CD4-positive, alpha-beta memory T cell (primary cell): ENCODE results near the gene NTNG1. TPM values are rescaled to one million over a fixed set of nuclear protein-coding genes. Genes with fewer than 3 reads are reported as not detected.

ENCODE experiments used
- CTCF ChIA-PET: fragments of 350-600 bp; sonication (Branson Sonifier 250); formaldehyde crosslinking; loops from one replicate; lab custom pipeline; 2021; ENCODE audit warnings: inconsistent platforms; ENCODE audit not compliant: partially characterized antibody; lab: Charles Lee
- POLR2A ChIA-PET: fragments of 350-600 bp; sonication (Branson Sonifier 250); formaldehyde crosslinking; loops from one replicate; lab custom pipeline; 2021; ENCODE audit not compliant: partially characterized antibody; lab: Charles Lee
- DNase-seq, 5 donors: peaks; one replicate each; pipeline versions ENCODE4 v3.0.0 to v3.0.0-alpha.2; 2020 to 2022; ENCODE audit warnings: mixed read lengths in 1 of 5
- H3K27ac ChIP-seq: one replicate; pipeline ENCODE4 v1.7.0; 2013; ENCODE audit warnings: low read depth, low read length
- H3K27me3 ChIP-seq: 2 replicates; pipeline ENCODE4 v1.7.0; 2013; ENCODE audit warnings: mild to moderate bottlenecking, low read length, moderate library complexity; ENCODE audit not compliant: insufficient read depth
- H3K36me3 ChIP-seq: 2 replicates; pipeline ENCODE4 v1.7.0; 2013; ENCODE audit warnings: mild to moderate bottlenecking, low read length, moderate library complexity; ENCODE audit not compliant: insufficient read depth
- H3K4me1 ChIP-seq: 2 replicates; pipeline ENCODE4 v1.7.0; 2013; ENCODE audit warnings: mild to moderate bottlenecking, low read length, moderate library complexity; ENCODE audit not compliant: insufficient read depth
- H3K4me3 ChIP-seq, 2 donors: one replicate each; pipeline ENCODE4 v1.7.0; 2013; ENCODE audit warnings: low read length in 2 of 2, mild to moderate bottlenecking in 1 of 2
- H3K9me3 ChIP-seq, 2 donors: one replicate each; pipeline ENCODE4 v1.7.0; 2013; ENCODE audit warnings: low read length in 2 of 2, control low read depth in 1 of 2; ENCODE audit not compliant: control insufficient read depth in 1 of 2
- H3K27ac Mint-ChIP-seq, 7 donors: one replicate each; pipeline ENCODE4 v1.8.0; 2020 to 2021; ENCODE audit warnings: mixed read lengths in 7 of 7, mild to moderate bottlenecking in 6 of 7, inconsistent platforms in 3 of 7, moderate library complexity in 3 of 7
- H3K27me3 Mint-ChIP-seq, 2 donors: one replicate each; pipeline ENCODE4 v1.8.0; 2020 to 2021; ENCODE audit warnings: mixed read lengths in 2 of 2
- H3K36me3 Mint-ChIP-seq, 2 donors: one replicate each; pipeline ENCODE4 v1.8.0; 2020 to 2021; ENCODE audit warnings: mixed read lengths in 2 of 2, inconsistent platforms in 1 of 2, mild to moderate bottlenecking in 1 of 2
- H3K4me1 Mint-ChIP-seq, 4 donors: one replicate each; pipeline ENCODE4 v1.8.0; 2020 to 2021; ENCODE audit warnings: mixed read lengths in 4 of 4, mild to moderate bottlenecking in 1 of 4
- H3K4me3 Mint-ChIP-seq, 8 donors: one replicate each; pipeline ENCODE4 v1.8.0; 2020 to 2021; ENCODE audit warnings: mixed read lengths in 8 of 8, mild to moderate bottlenecking in 7 of 8, moderate library complexity in 6 of 8, inconsistent platforms in 3 of 8
- H3K9me3 Mint-ChIP-seq, 8 donors: one replicate each; pipeline ENCODE4 v1.8.0; 2020 to 2021; ENCODE audit warnings: mixed read lengths in 8 of 8, mild to moderate bottlenecking in 5 of 8, inconsistent platforms in 3 of 8, moderate library complexity in 1 of 8
- intact Hi-C: fragments of 100-400 bp; cut with micrococcal nuclease; formaldehyde crosslinking; loops from one replicate; pipeline ENCODE4 v1.15.1; 2023
- polyA plus RNA-seq, 2 donors: library from polyadenylated mRNA; unstranded; fragments of 300-500 nt; fragmentation: Illumina TruSeq; gene quantifications; one replicate each; pipeline ENCODE4 v1.2.3, GENCODE V29; 2021
- total RNA-seq, 2 experiments: library from RNA; stranded (reverse); gene quantifications; one replicate each; pipeline ENCODE4 v1.2.3, GENCODE V29; 2021

Gene NTNG1
- total and polyA plus RNA-seq, 4 experiments from 2014 or later, result not detected

DNA sequence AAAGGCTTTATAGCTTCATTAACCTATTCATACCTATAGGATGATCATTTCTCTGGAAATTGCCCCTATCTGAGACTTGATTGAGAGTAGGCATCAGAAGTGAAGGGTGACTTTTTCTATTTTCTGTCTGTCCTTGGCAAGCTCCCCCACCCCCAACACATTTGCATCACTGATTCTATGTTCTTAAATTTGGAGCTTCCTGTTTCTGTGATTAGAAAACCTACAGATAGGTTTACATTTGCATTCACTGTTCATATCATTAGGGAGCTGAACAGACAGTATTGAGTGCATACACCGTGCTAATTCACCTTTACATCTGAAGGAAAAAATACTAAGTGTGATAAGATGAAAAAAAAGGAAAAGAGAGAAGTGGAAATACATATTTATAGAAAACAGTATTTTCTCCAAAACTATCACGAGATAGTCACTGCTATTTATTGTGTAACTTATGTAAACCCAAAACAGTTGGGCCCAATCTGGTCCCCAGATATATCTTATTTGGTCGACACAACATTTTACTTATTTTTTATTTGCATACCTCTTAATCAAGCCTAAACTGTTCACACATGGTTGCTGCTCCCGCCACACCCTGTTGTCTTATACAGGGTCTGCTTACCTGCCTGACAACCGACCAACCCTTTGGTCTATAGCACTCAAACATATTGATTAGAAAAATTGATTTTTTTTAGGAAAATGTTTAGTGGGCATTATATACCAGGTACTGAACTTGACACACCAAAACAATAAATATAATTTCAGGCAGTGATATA, 218.8 kb downstream of the NTNG1 start:
- Mint-ChIP-seq H3K4me3 (no peak overlapping the region), H3K9me3 (peaks cover 0 to 4% (median 0%) of the 10 kb centered on the region in 8 donors), H3K27me3 (peaks cover 0 to 1% of the 10 kb centered on the region in 2 donors), H3K36me3 (no peaks in the 10 kb centered on the region), H3K4me1 (no peaks in the 10 kb centered on the region), H3K27ac (no peak overlapping the region)
- Histone ChIP-seq H3K9me3 (no peaks in the 10 kb centered on the region), H3K4me3 (no peak overlapping the region), H3K4me1 (no peaks in the 10 kb centered on the region), H3K27me3 (no peaks in the 10 kb centered on the region), H3K27ac (no peak overlapping the region), H3K36me3 (no peaks in the 10 kb centered on the region)
- ChIA-PET CTCF (interaction anchor here (1.5 kb wide), 1 partner anchor 16 kb away, joined by 3 read pairs; no protein-coding TSS in a partner anchor), POLR2A (no interaction called here)
- DNase-seq, result no peak
- intact Hi-C loops, result no loop called here

DNA sequence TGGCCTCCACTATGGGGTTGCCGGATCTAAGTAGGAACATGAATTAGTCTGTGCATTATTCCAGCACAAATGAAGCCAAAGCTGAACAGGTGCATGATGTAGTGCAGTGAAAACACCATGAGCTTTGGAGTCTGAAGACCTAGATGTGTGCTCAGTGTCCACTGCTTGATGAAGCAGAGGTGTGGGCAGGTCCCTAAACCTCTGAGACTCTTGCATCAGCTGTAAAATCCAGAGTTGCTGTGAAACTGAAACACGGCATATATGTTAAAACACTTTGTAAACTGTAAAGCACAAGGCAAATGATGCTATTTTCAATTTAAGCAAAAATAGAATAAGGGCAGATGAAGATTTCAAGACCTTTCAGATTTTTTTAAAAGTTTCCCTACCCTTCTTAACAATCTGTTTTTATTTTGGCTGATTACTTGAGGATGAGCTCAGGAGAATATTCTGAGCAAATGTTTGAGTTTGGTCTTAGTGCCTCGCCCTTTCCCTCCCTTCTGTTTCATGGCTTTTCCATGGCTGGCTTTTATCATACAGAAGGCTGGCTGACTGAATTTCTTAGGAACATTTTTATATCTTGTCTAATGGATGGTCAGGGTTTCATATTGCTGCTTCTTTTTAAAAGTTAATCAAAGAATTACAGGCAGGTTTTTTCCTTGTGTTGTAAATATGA, 221.8 kb downstream of the NTNG1 start:
- Mint-ChIP-seq H3K27me3 (peaks cover 0 to 1% of the 10 kb centered on the region in 2 donors), H3K4me3 (no peak overlapping the region), H3K9me3 (no peaks in the 10 kb centered on the region), H3K4me1 (no peaks in the 10 kb centered on the region), H3K27ac (no peak overlapping the region), H3K36me3 (no peaks in the 10 kb centered on the region)
- no peak for DNase-seq
- Histone ChIP-seq H3K4me1 (no peaks in the 10 kb centered on the region), H3K4me3 (no peak overlapping the region), H3K36me3 (no peaks in the 10 kb centered on the region), H3K9me3 (no peaks in the 10 kb centered on the region), H3K27me3 (no peaks in the 10 kb centered on the region), H3K27ac (no peak overlapping the region)
- POLR2A ChIA-PET, result no interaction called here
- CTCF ChIA-PET, result no interaction called here
- intact Hi-C loops, result no loop called here

DNA sequence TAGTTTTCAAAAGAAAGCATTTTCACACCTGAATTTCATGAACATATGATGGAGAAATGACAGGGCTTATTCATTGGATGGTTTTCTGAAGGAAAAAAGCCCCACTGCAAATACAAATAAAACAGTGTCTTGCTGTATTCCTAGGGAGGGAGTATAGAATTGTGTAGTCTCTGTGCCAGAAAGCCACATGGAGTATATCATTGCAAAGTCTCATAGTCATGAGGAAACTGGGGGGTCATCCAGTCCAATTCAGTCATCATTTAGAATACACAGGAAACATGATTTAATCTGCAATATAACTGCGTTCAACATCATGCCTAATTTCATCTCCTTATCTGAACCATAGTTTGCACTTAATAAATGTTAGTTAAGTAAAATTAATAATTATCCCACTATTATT, 222.3 kb downstream of the NTNG1 start:
- no peaks in the 10 kb centered on the region for H3K27me3 ChIP-seq
- no peak for DNase-seq
- no peaks in the 10 kb centered on the region for H3K9me3 ChIP-seq
- no peaks in the 10 kb centered on the region for H3K36me3 Mint-ChIP-seq
- no peak overlapping the region for H3K4me3 ChIP-seq
- no peaks in the 10 kb centered on the region for H3K36me3 ChIP-seq
- intact Hi-C loops, result no loop called here
- CTCF ChIA-PET, result no interaction called here
- POLR2A ChIA-PET, result no interaction called here
- H3K4me1 ChIP-seq, result no peaks in the 10 kb centered on the region
- H3K27ac Mint-ChIP-seq, result no peak overlapping the region
- no peaks in the 10 kb centered on the region for H3K9me3 Mint-ChIP-seq
- no peaks in the 10 kb centered on the region for H3K4me1 Mint-ChIP-seq
- H3K27ac ChIP-seq, result no peak overlapping the region
- H3K27me3 Mint-ChIP-seq, result peaks cover 0 to 1% of the 10 kb centered on the region in 2 donors
- no peak overlapping the region for H3K4me3 Mint-ChIP-seq

DNA sequence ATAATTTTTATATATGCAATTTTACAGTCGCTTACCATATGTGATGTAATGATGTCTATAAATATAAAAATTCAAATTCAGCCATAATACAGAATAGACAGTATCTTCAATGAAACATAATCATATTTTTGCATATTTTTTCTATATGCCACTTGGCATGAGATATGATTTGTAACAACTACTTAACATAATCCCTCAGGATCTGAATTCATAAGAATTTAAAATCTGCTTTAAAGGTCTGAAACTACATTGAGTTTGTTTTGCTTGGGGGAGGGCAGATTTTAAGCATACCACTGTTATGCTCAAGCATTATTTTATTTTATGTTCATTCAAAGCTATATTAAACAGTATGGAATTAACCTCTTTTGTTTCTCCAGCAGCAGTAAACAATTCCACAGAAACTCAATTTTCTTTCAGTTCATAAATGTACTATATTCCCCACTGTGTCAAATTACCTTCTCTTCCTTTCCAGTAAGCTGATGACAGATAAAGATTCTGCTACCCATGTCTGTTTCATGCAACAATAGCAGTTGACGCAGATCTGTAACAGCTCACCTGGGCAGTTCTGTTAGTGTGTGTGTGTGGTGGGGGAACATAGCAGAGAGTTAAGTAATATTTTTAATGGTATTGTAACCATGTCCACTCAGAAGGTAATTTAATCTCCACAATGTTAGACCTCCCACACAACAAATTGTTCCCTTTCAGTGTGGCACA, 224.8 kb downstream of the NTNG1 start:
- H3K9me3 ChIP-seq, result no peaks in the 10 kb centered on the region
- ChIA-PET CTCF (no interaction called here), POLR2A (no interaction called here)
- H3K27me3 ChIP-seq, result no peaks in the 10 kb centered on the region
- H3K36me3 Mint-ChIP-seq, result no peaks in the 10 kb centered on the region
- H3K9me3 Mint-ChIP-seq, result no peaks in the 10 kb centered on the region
- no peak overlapping the region for H3K4me3 ChIP-seq
- no peak overlapping the region for H3K27ac Mint-ChIP-seq
- H3K27me3 Mint-ChIP-seq, result no peaks in the 10 kb centered on the region
- no peaks in the 10 kb centered on the region for H3K36me3 ChIP-seq
- intact Hi-C loops, result no loop called here
- DNase-seq, result no peak
- H3K4me1 Mint-ChIP-seq, result no peaks in the 10 kb centered on the region
- H3K4me1 ChIP-seq, result no peaks in the 10 kb centered on the region
- H3K4me3 Mint-ChIP-seq, result no peak overlapping the region
- no peak overlapping the region for H3K27ac ChIP-seq

DNA sequence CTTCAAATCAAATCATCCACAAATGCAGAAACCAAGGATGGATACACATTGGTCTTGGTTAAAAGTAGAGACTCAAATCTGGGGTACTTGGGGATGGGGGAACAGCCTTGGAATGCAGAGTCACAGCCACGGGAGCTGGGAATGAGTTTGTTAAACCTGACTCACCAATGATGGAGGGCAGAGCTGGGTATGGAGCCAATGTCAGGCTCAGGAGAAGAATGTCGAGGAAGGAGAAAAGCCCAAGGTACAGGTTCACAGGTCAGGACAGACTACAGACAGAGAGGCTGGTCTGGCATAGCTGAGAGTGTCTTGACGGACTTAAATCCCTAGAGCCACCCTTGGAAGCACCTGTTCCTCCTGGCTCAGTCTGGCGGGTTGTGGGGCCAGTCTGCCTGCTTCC, 237.6 kb downstream of the NTNG1 start:
- Mint-ChIP-seq H3K4me1 (no peaks in the 10 kb centered on the region), H3K27ac (no peak overlapping the region), H3K27me3 (peaks cover 0 to 3% of the 10 kb centered on the region in 2 donors), H3K36me3 (no peaks in the 10 kb centered on the region), H3K4me3 (no peak overlapping the region), H3K9me3 (peaks cover 0 to 9% (median 0%) of the 10 kb centered on the region in 8 donors)
- H3K4me3 ChIP-seq, result no peak overlapping the region
- intact Hi-C loops, result no loop called here
- no peak for DNase-seq
- no peak overlapping the region for H3K27ac ChIP-seq
- CTCF ChIA-PET, result no interaction called here
- no peaks in the 10 kb centered on the region for H3K36me3 ChIP-seq
- H3K9me3 ChIP-seq, result no peaks in the 10 kb centered on the region
- POLR2A ChIA-PET, result no interaction called here
- H3K27me3 ChIP-seq, result no peaks in the 10 kb centered on the region
- H3K4me1 ChIP-seq, result no peaks in the 10 kb centered on the region

DNA sequence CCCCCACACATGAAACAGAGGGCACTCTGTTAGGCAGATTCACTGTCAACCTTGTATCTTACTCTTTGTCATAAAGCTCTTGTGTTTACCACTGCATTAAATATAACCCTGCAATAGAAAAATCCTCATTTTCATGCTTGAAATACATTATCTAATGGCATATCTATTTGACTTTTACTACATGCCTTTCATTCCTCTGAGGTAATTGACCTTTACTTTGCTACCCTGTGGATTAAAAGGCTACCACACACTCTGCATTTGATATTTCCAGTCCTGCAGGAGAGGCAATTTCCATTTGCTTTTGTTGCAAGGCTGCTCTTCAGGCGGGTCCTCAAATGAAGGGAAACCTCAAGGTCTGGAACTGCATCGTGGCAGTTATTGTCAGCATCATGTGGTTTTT, 238.0 kb downstream of the NTNG1 start:
- no peaks in the 10 kb centered on the region for H3K4me1 Mint-ChIP-seq

DNA sequence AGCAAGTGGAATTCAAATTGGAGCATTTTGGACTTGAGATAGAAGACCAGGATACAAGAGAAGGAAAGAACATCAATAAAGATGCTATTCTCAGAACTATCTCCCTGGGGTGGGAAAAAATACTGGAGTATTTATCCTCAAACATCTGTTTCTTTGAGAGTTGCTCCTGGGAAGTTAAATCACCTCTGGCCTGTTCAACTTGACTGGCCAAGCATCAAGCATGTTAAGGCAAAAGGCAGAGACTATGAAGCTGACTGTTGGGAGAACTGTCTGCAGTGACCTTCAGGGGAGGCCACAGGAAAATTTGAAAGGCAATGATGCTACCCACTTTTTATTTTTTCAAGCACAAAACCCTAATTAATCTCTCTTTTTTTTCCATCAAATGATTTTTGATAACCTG, 239.0 kb downstream of the NTNG1 start:
- intact Hi-C loops, result no loop called here

More for the DNA sequence above, 238.0 kb downstream of the NTNG1 start:
- Histone ChIP-seq H3K4me1 (no peaks in the 10 kb centered on the region), H3K27ac (no peak overlapping the region), H3K36me3 (no peaks in the 10 kb centered on the region), H3K27me3 (no peaks in the 10 kb centered on the region), H3K4me3 (no peak overlapping the region), H3K9me3 (no peaks in the 10 kb centered on the region)
- intact Hi-C loops, result no loop called here
- no peaks in the 10 kb centered on the region for H3K36me3 Mint-ChIP-seq
- H3K27me3 Mint-ChIP-seq, result peaks cover 0 to 3% of the 10 kb centered on the region in 2 donors
- no peak for DNase-seq
- H3K4me3 Mint-ChIP-seq, result no peak overlapping the region
- H3K27ac Mint-ChIP-seq, result no peak overlapping the region
- CTCF ChIA-PET, result no interaction called here
- peaks cover 0 to 9% (median 0%) of the 10 kb centered on the region in 8 donors for H3K9me3 Mint-ChIP-seq
- POLR2A ChIA-PET, result no interaction called here

More for the DNA sequence above, 239.0 kb downstream of the NTNG1 start:
- no peaks in the 10 kb centered on the region for H3K36me3 ChIP-seq
- no peak overlapping the region for H3K4me3 ChIP-seq
- DNase-seq, result no peak
- ChIA-PET CTCF (no interaction called here), POLR2A (no interaction called here)
- no peak overlapping the region for H3K4me3 Mint-ChIP-seq
- H3K4me1 ChIP-seq, result no peaks in the 10 kb centered on the region
- no peaks in the 10 kb centered on the region for H3K9me3 ChIP-seq
- no peaks in the 10 kb centered on the region for H3K36me3 Mint-ChIP-seq
- H3K27me3 ChIP-seq, result no peaks in the 10 kb centered on the region
- H3K27ac Mint-ChIP-seq, result no peak overlapping the region
- peaks cover 0 to 9% (median 0%) of the 10 kb centered on the region in 8 donors for H3K9me3 Mint-ChIP-seq
- no peak overlapping the region for H3K27ac ChIP-seq
- H3K27me3 Mint-ChIP-seq, result peaks cover 0 to 3% of the 10 kb centered on the region in 2 donors
- no peaks in the 10 kb centered on the region for H3K4me1 Mint-ChIP-seq
